Lower lobe of right lung (tissue), 2 donors: ENCODE measurements around the gene LPP. TPM values are rescaled to one million over a fixed set of nuclear protein-coding genes. Genes with fewer than 3 reads are reported as not detected.
A peak's percentile ranks its signal among the peaks of the same experiment; 100 is the strongest.

ENCODE experiments used
- ATAC-seq, 2 donors: fragments of 200-7000 bp; cut with Tn5 transposase; one replicate each; pipeline ENCODE4 v1.9.1; 2020 to 2022; ENCODE audit warnings: mild to moderate bottlenecking in 2 of 2, moderate library complexity in 2 of 2
- DNase-seq: peaks from one replicate; pipeline ENCODE4 v3.0.0-alpha.2; 2020
- H3K27ac ChIP-seq: fragments of 200-600 bp; one replicate; pipeline ENCODE4 v1.8.0; 2022
- H3K27me3 ChIP-seq: fragments of 200-600 bp; one replicate; pipeline ENCODE4 v1.8.0; 2022; ENCODE audit warnings: low read depth
- H3K36me3 ChIP-seq: fragments of 200-600 bp; one replicate; pipeline ENCODE4 v1.8.0; 2022; ENCODE audit warnings: mild to moderate bottlenecking
- H3K4me1 ChIP-seq: fragments of 200-600 bp; one replicate; pipeline ENCODE4 v1.8.0; 2022
- H3K4me3 ChIP-seq: fragments of 200-600 bp; one replicate; pipeline ENCODE4 v1.8.0; 2022; ENCODE audit warnings: mild to moderate bottlenecking
- H3K9me3 ChIP-seq: fragments of 200-600 bp; one replicate; pipeline ENCODE4 v1.8.0; 2022
- CTCF ChIP-seq: fragments of 200-600 bp; IDR thresholded peaks from one replicate; pipeline ENCODE4 v1.8.0; 2022; ENCODE audit warnings: antibody characterized with exemption, mild to moderate bottlenecking
- intact Hi-C: fragments of 100-400 bp; cut with DNase I; formaldehyde crosslinking; loops from one replicate; pipeline ENCODE4 v1.11.0; 2022
- total RNA-seq: library from RNA; stranded (reverse); fragmentation: NEBNext Ultra II Directional; extraction: Animal tissue kit (Norgen Biotek cat#: 25700); gene quantifications from one replicate; pipeline ENCODE4 v1.2.1, GENCODE V29; 2021
- donor health status: DM: no; HTN: yes; CAD: no; lungs with severe emphysema.

The LPP gene
- total RNA-seq, 1 donor from 2014 or later: 180 TPM

DNA sequence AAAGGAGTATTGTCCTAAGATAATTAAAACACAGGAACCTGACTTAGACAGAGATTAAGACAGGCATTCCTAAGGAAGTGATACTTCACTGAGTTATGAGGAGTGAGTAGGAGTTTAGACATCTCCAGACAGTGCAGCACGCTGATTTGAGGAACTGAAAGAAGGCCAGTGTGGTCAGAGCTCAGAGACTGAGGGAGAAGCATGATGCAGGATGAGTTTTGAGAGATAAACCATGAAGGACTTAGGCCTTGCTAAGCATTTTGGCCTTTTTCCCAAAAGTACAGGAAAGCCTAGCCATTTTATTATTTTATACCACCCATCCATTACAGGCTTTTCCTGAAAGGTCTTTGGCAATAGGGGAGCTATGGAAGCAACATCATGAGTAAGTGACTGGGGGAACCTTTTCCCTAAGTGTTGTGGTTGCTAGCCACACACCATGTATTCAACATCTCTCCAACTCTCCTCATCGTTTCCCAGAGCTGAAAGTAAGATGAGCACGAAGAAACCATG lies 642.2 kb downstream of the LPP start:
- ATAC-seq (peak; percentile 83 to 90), DNase-seq (no peak)
- H3K36me3 ChIP-seq: no peaks in the 10 kb centered on the region
- no peak for TF ChIP-seq CTCF
- no peak overlapping the region for H3K4me3 ChIP-seq
- H3K9me3 ChIP-seq: no peaks in the 10 kb centered on the region
- peak overlapping the region; percentile 6 for H3K27ac ChIP-seq
- peaks cover 22% of the 10 kb centered on the region for H3K4me1 ChIP-seq
- H3K27me3 ChIP-seq: no peaks in the 10 kb centered on the region
- intact Hi-C loops: no loop called here

DNA sequence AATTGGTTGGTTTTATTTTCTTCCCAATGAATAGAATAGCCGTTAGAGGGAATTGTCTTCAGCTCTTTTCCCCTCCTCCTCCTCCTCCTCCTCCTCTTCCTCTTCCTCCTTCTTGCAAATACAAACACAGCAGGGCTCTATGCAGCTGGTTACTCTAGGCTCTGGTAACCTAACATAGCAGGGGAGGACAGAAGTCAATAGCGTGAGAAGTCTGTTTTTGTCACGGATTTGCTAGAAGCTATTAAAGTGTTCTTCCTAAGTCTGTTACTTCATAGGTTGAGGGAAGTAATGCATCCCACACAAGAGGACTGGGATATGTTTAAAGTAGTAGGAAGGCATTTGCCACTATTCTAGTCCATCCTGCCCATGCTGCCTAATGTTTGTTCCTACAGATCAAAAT lies 643.1 kb downstream of the LPP start:
- intact Hi-C loops: no loop called here
- Histone ChIP-seq H3K27ac (peak overlapping the region; percentile 6), H3K36me3 (no peaks in the 10 kb centered on the region), H3K4me1 (peaks cover 22% of the 10 kb centered on the region), H3K9me3 (no peaks in the 10 kb centered on the region), H3K4me3 (no peak overlapping the region), H3K27me3 (no peaks in the 10 kb centered on the region)
- DNase-seq (no peak), ATAC-seq (peak in 1 of 2 donors; percentile 26)
- no peak for TF ChIP-seq CTCF

DNA sequence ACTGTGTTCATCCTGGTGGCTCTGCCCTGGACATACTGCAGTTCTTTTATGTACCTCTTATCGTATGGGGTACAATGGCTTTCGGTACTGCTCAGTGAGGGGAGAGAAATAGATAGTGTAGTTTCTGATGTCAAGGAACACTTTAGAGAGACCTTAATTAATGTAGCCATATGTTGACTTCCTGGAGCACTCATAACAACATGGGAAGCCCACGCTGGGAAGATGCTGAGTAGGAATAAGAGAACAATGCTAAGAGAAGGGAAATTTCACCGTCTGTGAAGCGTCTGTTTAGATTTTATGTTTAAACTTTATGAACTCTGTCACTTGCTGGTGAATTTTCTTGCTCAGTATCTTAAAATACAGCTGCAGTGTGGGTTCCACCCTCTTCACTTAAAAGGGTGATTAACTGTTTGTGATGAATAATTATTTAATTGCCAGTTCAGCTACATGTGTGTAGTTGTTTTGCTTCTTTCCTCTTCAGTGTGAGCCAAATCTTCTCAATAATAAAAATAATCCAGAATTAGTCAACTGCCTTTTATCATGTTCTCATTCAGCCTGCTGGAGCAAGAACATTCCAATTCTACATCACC lies 644.7 kb downstream of the LPP start:
- intact Hi-C loops: no loop called here
- ATAC-seq (no peak), DNase-seq (no peak)
- Histone ChIP-seq H3K9me3 (no peaks in the 10 kb centered on the region), H3K27me3 (no peaks in the 10 kb centered on the region), H3K27ac (no peak overlapping the region), H3K36me3 (no peaks in the 10 kb centered on the region), H3K4me1 (peaks cover 22% of the 10 kb centered on the region), H3K4me3 (no peak overlapping the region)
- no peak for TF ChIP-seq CTCF

DNA sequence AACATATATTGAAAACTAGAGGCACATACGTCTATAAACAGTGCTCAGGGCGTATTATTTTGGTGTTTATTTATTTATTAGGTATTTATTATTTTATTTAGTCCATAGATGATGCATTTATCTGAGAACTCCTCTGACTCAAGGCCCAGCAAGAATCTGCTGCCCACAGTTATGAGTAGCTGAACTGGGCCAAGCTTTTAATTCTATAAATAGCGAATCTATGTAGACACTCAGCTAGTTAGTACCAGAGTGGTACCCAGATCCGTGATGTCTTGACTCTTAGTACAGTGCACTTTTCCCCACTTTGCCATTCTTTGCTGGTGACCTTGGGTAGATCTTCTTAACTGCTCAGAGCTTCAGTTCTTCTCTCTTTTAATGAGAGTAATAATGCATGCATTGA lies 647.4 kb downstream of the LPP start:
- Histone ChIP-seq H3K27me3 (no peaks in the 10 kb centered on the region), H3K36me3 (no peaks in the 10 kb centered on the region), H3K27ac (no peak overlapping the region), H3K9me3 (peaks cover under 1% of the 10 kb centered on the region), H3K4me3 (no peak overlapping the region), H3K4me1 (peaks cover 18% of the 10 kb centered on the region)
- DNase-seq: no peak
- no peak for ATAC-seq
- no peak for TF ChIP-seq CTCF
- intact Hi-C loops: no loop called here

GRCh38 chr3:188802645-188803044 lies 648.7 kb downstream of the LPP start:
- ATAC-seq (no peak), DNase-seq (no peak)
- no peak for TF ChIP-seq CTCF
- peaks cover 12% of the 10 kb centered on the region for H3K4me1 ChIP-seq
- no peak overlapping the region for H3K4me3 ChIP-seq
- H3K9me3 ChIP-seq: peaks cover 13% of the 10 kb centered on the region
- no peaks in the 10 kb centered on the region for H3K27me3 ChIP-seq
- intact Hi-C loops: no loop called here
- no peaks in the 10 kb centered on the region for H3K36me3 ChIP-seq
- H3K27ac ChIP-seq: no peak overlapping the region
